Activated gamma-delta T cell treated with anti-CD3 and anti-CD28 coated beads, Interleukin-2, amount 50 U/mL, for 16 hours (primary cell): ENCODE data around the gene SUPT16H.
"Not testable (repeated sequence)": the region's sequence is repeated elsewhere in the genome, so short reads cannot be mapped to it uniquely, and the experiment has no call there.

Experiments
- DNase-seq: peaks from one replicate; pipeline ENCODE4 v3.0.0-alpha.2; 2020; ENCODE audit warnings: low read depth

The SUPT16H gene

DNA sequence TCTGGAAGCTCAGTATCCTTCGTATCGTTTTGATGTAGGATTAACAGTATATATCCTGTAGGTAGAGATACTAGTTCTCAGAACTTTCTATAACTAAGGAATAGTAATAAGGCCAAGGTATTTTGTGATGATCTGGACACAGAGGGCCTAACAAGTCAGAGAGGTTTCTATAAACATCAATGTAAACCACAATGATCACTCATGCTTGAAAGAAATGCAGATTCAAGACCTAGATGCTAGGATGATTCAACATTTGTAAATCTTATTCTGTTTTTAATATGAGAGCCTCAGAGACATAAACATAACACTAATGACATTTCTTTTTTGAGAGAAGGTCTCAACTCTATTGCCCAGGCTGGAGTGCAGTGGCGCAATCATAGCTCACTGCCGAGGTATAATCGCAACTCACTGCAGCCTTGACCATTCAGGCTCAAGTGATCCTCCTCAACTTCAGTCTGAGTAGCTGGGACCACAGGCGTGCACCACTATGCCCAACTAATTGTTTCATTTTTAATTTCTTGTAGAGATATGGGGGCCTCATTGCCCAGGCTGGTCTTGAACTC lies 16.2 kb downstream of the SUPT16H start:
- DNase-seq: no peak

DNA sequence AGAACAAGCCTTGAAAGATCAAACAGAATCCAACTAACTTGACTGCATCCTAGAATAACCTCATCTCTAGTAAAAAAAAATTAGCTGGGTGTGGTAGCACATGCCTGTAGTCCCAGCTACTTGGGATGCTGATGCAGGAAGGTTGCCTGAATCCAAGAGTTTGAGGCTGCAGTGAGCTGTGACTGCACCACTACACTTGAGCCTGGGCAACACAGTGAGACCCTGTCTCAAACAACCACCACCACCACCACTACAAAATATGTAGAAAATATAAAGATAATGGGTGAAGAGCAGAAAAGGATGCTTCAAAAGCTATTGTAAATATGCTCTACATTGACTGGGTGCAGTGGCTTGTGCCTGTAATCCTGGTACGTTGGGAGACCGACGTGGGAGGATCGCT lies 27.3 kb downstream of the SUPT16H start:
- DNase-seq: no peak

DNA sequence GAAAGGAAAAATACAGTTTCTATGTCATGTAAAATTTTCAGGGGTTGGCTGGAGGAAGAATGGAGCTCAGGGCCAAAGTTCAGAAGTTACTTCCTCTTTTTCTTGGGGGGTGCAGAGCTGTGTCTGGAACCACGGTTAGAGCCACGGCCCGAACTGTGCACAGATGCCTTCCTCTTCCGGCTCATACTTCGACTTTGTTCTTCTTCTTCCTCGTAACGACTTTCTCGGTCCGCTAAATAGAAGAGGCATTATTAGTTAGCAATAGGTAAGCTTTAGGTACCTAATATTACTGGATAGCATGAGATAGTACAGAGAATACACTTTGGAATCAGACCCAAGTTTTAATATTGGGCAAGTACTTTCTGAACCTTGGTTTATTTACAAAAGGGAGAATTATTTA lies 31.2 kb downstream of the SUPT16H start:
- DNase-seq: no peak

DNA sequence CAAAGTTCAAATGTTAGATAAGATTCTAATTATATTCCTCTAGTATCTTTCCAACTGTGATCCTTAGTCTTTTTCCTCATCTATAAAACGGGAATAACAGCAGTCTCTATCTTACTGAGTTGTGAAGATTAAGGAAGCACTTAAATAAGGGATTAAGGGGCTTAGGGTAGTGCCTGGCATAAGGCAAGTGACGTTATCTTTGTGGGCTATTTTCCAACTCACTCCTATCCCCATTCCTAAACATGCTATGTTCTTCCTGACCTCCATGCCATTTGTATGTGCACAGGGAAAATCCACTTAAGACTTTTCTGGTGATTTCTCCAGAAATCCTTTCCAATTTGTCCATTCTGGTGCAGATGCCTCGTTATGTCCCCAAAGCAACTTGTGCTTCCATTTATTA lies 33.3 kb downstream of the SUPT16H start:
- no peak for DNase-seq

DNA sequence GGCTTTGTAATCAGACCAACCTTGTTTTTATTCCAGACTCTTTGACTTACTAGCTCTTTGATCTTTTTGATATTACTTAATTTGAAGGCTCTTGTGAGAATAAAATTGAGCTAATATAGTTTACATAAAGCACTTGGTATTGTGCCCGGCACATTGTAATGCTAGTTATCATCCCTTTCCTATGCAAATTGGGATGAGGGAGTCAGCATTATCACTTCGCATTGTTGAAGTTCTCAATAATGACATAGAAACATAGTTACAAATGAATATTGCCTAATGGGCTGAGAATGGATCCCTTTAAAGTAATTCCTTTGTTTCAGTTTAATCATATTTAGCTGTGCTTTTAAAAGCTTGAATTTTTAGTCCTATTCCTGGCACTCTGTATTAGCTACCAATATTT lies 36.6 kb downstream of the SUPT16H start:
- no peak for DNase-seq

DNA sequence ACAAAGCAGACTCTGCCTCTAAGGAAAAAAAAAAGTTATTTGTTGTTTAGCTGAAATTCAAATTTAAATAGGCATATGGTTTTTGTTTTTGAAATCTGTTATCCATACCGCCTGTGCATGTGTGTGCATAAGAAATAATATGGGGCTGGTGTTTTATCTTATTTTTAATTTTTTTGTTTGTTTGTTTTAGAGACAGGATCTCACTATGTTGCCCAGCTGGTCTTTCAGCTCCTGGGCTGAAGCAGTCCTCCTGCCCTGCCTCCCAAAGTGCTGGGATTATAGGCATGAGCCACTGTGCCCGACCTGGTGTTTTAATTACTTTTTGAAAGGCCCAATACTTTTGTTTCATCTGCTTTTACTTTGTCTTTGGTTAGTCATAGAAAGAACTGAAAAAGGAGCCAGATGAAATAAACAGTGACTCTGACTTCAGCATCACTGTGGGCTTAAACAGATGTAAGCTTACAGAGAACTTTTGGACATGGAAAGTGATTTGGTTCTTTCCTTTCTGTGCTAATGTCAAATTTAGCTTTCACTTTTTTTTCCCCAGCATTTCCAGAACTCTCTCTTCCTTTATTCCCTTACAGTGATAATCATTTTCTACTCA lies 37.2 kb downstream of the SUPT16H start:
- no peak for DNase-seq

DNA sequence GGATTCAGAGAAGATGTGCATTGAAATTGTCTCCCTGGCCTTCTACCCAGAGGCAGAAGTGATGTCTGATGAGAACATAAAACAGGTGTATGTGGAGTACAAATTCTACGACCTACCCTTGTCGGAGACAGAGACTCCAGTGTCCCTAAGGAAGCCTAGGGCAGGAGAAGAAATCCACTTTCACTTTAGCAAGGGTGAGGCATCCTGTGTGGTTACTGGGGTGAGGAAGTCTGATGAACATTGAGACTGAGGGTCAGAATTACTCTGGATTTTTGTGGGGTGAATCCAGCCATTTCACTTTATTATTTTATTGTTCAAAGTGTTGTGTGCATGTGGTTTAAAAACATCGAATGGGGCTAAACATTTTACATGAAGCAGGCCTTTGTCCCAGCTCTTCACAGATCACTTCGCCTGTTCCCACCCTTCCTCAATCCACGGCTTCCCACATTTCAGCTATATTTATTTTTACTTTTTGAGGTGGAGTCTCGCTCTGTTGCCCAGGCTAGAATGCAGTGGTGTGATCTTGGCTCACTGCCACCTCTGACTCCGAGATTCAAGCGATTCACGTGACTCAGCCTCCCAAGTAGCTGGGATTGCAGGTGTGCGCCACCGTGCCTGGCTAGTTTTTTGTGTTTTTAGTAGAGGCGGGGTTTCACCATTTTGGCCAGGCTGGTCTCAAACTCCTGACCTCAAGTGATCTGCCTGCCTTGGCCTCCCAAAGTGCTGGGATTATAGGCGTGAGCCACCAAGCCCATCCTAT lies 40.6 kb downstream of the SUPT16H start:
- no peak for DNase-seq

DNA sequence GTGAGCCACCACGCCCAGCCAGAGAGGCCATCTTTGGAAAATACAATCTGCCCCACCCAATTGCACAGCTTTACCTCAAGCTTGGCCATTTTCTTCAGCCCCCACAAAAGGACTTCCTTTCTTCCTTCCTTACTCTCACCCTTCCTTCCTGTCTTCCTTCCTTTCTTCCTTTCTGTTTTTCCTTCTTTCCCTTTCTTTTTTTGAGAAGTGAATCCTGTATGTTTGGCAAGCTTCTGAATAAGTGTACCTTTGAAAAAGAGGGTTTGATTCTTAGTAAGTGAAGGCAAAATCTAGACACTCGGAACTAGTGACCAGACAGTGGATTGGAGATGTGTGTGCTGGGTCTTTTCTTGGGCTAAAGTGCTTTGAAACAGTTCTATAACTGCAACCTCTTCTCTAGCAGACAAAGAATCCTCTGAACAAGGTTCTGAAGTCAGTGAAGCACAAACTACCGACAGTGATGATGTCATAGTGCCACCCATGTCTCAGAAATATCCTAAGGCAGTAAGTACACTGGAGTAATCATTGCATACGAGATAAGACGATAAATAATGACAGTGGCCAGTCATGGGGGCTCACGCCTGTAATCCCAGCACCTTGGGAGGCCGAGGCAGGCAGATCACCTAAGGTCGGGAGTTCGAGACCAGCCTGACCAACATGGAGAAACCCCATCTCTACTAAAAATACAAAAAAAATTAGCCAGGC lies 49.5 kb downstream of the SUPT16H start:
- DNase-seq: no peak

DNA sequence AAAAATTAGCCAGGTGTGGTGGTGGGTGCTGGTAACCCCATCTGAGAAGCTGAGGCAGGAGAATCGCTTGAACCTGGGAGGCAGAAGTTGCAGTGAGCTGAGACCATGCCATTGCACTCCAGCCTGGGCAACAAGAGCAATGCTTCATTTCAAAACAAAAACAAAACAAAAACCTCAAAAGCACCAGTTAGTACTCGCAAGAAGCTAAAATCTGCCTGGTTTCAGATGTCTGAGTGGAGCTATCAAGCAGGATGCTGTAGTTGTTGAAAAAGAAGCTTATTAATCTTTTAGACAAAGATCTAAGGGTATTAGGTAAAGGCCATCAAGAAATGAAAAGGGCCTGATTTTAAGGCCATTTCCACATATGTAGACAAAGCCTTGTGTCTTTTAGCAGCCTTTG lies 50.9 kb downstream of the SUPT16H start:
- DNase-seq: no peak

DNA sequence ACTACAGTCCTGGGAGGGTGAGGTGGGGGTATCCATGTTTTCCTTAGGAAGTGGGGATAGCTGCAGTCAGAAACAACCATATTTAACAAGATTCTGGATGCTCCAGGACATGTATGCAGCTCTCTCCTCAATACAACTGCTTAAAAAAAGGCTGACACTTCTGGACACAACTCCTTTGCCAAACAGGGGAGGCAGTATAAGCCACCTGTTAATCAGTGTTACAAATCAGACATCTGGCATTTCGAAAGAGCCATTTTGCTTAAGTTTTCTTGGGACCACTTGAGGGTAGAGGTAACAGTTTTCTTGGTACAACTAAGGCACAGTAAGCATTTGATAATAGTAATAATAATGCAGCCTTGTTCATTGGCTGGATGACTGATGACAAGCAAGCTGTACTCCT lies 56.8 kb downstream of the SUPT16H start:
- DNase-seq: no peak

DNA sequence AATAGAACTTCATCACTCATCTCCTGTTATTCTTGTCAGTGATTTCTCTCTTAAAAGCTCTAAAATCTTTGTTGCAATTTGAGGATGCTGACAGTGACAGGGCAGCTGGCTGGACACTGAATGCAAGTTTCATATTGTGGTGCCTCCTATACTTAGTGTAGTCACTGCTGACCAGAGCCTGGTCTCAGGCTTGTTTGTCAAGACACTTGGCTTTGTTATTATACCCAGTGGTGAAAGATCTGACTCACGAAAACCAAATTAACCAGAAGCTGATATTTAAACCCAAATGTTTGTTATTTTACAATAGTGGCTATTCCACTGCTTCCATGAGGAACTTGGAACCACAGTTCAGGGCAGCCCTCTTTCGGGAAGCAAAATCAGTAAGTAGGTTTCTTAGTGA lies 61.1 kb downstream of the SUPT16H start:
- DNase-seq: no peak

DNA sequence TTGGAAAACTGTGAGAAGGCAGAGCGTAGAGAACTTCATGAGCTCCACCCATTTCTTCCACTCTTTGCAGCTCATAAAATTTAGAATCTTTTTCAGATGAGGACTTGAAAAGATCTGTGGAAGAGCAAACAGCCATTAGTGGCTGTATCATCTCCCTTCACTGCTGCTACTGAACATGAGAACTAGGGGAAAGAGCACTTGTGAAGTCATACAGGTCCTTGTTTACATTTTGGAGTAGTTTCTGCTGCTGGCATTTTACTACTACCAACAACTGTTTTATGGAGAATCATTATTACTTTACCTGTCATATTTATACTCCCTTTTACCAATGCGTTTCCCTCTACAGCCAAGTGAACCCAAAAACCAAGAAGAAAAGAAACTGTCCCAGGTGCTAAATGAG lies 62.9 kb downstream of the SUPT16H start:
- DNase-seq: no peak

DNA sequence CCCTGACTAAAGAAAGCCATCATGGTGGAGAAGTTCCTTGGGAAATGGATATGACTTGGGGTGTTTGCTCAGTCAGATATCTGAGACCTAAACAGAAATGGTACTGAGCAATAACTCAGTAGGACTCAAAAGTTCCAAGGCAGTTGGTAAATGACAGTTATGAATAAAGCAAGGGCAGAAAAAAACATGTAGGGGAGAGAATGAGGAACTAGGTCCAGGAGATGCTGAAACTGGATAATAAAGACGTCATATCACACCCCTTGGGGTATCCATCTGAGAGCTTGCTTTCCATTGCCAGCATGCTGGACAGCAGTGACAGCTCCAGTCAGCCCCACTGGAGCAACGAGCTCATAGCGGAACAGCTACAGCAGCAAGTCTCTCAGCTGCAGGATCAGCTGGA lies 66.4 kb downstream of the SUPT16H start:
- no peak for DNase-seq

DNA sequence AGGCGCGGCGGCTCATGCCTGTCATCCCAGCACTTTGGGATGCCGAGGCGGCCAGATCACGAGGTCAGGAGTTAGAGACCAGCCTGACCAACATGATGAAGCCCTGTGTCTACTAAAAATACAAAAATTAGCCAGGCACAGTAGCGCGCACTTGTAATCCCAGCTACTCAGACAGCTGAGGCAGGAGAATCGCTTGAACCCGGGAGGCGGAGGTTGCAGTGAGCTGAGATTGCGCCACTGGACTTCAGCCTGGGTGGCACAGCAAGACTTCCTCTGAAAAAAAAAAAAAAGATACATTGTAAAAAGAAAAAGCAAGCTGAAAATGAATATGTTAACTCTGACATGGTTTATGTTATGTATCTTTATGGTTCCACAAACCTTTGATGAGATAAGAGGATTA lies 70.3 kb downstream of the SUPT16H start:
- no peak for DNase-seq

DNA sequence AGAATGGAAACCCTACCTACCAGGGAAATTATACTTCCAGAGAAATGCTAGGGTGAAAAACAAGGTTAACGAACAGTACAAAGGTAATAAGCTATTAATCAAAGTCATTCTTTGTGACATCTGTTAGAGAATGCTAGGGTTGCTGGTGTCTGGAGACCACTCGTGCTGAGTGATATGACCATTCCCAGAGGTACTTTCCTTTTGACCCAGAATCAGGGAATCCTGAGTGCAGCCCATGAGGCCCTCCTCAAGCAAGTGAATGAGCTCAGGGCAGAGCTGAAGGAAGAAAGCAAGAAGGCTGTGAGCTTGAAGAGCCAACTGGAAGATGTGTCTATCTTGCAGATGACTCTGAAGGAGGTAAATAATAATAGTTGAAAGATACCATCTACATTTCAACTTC lies 72.2 kb downstream of the SUPT16H start:
- no peak for DNase-seq

DNA sequence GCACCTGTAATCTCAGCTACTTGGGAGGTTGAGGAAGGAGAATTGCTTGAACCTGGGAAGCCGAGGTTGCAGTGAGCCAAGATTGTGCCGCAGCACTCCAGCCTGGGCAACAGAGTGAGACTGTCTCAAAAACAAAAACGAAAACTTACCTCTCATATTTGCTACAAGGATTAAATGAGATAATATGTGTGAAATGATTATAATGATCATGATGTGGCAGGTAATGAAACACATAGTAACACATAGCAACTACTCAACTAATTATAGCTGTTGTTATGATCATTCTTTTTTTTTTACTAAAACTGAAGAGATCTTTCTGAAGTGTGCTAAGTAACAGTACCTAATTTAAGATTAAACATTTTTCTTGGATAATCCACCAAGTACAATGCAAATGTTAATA lies 73.9 kb downstream of the SUPT16H start:
- no peak for DNase-seq

DNA sequence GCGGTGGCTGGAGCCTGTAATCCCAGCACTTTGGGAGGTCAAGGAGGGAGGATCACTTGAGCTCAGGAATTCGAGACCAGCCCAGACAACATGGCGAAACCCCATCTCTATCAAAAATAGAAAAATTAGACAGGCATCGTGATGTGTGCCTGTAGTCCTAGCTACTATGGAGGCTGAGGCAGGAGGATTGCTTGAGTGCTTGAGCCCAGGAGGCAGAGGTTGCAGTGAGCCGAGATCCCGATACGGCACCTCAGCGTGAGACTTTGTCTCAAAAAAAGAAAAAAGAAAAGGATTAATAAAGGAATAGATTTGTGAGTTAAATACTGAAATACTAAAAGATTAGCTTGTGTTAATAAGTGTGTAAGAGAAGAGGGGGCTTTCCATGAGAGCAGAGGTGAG lies 74.6 kb downstream of the SUPT16H start:
- DNase-seq: no peak

DNA sequence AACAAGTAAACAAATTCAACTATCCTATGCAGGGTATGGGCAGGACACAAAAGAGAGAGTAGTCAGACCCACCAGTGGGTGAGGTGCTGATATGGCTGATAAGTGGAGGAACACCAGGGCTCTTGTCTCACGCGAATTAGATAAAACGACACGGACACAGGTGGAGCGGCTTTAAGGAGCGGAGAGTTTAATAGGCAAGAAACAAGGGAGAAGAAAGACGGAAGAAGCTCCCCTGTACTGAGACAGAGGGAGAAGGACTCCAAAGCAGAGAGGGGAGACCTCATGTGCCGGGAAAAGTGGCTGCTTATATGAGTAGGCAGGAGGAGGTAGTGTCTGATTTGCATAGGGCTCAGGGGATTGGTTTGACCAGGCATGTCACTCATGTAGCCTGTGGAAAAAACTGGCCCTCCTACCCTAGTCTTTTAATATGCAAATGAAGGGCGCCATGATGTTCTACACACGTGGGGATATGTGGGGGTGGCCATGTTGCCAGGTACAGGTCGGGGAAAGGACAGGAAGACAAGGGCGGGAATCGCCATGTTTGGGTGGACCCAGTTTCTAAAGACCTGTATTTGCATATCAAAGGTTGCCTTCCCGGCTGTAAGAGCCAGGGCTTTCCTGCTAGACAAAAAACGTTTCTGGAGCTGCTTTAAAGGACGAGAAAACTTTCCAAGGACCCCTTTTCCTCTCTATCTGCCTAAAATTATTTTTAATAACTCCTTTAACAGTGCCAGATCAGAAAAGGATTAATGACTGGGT lies 75.2 kb downstream of the SUPT16H start:
- DNase-seq: peak; percentile 66

DNA sequence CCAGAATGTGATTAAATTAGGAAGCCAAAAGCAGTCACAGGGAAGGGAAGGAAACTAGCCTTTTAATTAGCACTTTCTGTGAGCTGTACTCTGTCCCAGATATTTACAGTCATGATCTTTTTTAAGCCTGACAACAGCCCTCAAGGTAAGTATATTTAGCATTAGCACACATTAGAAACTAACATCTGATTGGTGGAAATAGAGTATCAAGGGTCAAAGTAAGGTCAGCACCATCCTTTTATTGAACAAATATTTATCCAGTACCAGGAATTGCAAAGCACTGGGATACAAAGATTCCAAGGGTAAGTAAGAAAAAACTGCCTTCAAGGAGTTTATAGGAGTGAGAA lies 75.7 kb downstream of the SUPT16H start:
- DNase-seq: no peak

DNA sequence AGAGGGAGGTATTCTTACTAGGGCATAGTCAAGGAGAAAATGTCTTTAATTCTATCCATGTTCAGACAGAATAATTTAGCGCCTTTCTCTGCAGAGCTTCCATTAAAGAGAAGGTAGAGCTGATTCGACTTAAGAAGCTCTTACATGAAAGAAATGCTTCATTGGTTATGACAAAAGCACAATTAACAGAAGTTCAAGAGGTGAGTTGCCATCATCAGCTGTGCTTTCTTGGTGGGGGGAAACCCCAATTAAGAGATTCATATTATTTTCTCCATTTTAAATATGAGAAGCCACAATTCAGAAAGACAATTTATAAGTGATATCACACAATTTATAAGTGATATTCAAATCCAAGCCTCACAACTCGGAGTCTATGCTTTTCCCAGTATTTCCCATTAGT lies 76.2 kb downstream of the SUPT16H start:
- no peak for DNase-seq

DNA sequence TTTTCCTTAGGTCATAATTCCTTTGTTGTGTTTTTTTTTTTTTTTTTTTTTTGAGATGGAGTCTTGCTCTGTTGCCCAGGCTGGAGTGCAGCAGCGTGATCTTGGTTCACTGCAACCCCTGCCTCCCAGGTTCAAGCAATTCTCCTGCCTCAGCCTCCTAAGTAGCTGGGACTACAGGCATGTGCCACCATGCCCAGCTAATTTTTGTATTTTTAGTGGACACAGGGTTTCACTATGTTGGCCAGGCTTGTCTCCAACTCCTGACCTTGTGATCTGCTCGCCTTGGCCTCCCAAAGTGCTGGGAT lies 81.0 kb downstream of the SUPT16H start:
- DNase-seq: not testable (repeated sequence)

DNA sequence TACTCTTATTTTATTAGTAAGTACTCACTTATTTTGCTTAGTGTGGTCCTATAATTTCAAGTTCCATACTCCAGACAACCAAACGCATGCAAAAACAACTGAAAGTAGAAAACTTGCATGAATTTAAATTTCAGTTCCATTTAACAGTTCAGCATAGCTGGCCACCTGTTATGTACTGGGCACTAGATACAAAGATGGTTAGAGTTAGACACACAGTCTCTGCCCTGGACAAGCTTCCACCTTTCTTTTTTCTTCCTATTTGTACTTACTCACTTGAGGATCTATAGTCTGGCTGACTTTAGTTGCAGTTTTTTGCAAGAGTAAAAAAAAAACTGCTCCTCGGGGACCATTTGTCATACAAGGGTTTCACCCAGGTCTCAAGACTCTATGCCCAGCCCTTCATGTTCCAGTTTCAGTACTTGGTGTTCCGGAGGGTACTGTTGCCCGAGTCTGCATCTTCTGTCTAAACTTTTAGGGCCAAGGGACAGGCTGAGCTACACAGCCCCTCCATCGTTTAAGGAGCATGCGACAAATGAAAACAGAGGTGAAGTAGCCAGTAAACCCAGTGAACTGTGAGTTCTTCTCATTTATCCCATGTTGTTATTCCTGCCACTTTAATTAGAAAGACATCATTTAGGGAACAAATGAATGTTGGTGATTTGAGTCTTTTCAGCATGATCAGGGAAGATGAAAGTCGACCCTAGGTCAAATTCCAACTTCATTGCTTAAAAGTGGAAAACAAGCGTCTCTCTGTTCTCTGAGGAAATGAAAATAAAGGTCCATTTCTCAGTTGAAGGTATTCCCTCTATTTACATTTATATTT lies 81.6 kb downstream of the SUPT16H start:
- DNase-seq: no peak
